Tibial nerve (tissue), 4 donors: ENCODE results near the gene USP17L12.
"Not testable (repeated sequence)": the region's sequence is repeated elsewhere in the genome, so short reads cannot be mapped to it uniquely, and the experiment has no call there.

ENCODE experiments used
- CTCF ChIP-seq, 5 experiments: fragments of 200-600 bp in 3 of 5; fragments of 450-650 bp in 2 of 5; sonication (generic) in 3 of 5; IDR thresholded peaks; one replicate each; pipeline ENCODE4 v1.5.1; 2016 to 2019; ENCODE audit warnings: antibody characterized with exemption in 5 of 5, mild to moderate bottlenecking in 3 of 5, moderate library complexity in 2 of 5
- EP300 ChIP-seq, 2 donors: sonication (generic); formaldehyde crosslinking; IDR thresholded peaks; one replicate each; pipeline ENCODE4 v1.6.1; 2017; ENCODE audit warnings: antibody characterized with exemption in 2 of 2, mild to moderate bottlenecking in 1 of 2
- POLR2A ChIP-seq, 2 donors: fragments of 450-650 bp; IDR thresholded peaks; one replicate each; pipeline ENCODE4 v1.6.1; 2017; ENCODE audit warnings: antibody characterized with exemption in 2 of 2, mild to moderate bottlenecking in 2 of 2, moderate library complexity in 2 of 2

DNA sequence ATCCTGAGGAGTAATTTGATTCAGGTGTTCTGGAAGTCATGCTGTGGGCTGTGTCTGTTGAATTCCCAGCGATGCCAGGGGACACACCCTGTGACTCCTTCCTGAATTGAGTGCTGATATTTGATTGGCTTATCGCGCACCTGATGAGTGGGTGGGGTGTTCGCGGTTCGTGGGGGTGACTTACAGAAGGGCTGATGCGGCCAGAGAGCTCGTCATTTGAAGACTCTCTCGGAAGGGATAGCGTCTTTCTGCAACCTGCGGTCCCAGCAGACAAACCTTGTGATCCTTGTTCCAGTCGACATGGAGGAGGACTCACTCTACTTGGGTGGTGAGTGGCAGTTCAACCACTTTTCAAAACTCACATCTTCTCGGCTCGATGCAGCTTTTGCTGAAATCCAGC is 4.6 kb downstream of the USP17L12 start, which contains the start of gene USP17L13:
- not testable (repeated sequence) for TF ChIP-seq EP300, POLR2A, CTCF (IDR thresholded peaks at IDR 0.05)
